VCaP (cell line): ENCODE measurements around the gene BPI.

Source experiments
- H3K27ac ChIP-seq: fragments of 450-650 bp; 2 replicates; pipeline ENCODE4 v1.5.1; 2017
- TF ChIP-seq, protein P1 (sequence below): fragments of 450-650 bp; conservative IDR thresholded peaks from 2 replicates; pipeline ENCODE4 v1.5.1; 2017; ENCODE audit warnings: mild to moderate bottlenecking, moderate library complexity

The BPI gene

DNA sequence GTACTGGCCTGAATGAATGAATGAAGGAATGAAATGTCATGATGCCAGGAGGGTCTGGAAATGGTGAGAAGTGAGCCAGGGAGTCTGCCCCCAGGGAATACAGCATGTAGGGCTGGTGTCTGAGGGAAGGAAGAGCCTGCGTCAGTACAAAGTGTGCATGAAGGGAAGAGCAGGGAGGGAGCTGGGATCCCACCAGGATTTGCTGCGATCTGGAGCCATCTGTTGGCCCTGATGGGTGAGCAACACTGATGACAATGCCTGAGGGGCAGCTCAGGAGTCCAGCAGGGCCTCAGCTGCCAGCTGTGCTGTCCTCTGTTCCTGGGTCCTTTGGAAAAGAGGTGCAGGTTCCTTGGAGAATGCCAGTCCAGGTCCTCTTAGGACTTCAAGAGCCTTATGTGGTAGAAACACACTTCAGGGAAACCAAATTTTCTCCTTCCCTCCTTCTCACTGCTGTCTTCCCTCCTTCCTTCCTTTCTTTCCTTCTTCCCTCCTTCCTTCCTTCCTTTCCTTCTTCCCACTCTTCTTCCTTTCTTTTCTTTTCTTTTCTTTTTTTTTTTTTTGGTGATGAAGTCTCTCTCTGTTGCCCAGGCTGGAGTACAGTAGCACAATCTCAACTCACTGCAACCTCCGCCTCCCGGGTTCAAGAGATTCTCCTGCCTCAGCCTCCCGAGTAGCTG lies 11.5 kb downstream of the BPI start:
- no peak overlapping the region for H3K27ac ChIP-seq
- TF ChIP-seq, protein P1, sequence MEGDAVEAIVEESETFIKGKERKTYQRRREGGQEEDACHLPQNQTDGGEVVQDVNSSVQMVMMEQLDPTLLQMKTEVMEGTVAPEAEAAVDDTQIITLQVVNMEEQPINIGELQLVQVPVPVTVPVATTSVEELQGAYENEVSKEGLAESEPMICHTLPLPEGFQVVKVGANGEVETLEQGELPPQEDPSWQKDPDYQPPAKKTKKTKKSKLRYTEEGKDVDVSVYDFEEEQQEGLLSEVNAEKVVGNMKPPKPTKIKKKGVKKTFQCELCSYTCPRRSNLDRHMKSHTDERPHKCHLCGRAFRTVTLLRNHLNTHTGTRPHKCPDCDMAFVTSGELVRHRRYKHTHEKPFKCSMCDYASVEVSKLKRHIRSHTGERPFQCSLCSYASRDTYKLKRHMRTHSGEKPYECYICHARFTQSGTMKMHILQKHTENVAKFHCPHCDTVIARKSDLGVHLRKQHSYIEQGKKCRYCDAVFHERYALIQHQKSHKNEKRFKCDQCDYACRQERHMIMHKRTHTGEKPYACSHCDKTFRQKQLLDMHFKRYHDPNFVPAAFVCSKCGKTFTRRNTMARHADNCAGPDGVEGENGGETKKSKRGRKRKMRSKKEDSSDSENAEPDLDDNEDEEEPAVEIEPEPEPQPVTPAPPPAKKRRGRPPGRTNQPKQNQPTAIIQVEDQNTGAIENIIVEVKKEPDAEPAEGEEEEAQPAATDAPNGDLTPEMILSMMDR = no peak

DNA sequence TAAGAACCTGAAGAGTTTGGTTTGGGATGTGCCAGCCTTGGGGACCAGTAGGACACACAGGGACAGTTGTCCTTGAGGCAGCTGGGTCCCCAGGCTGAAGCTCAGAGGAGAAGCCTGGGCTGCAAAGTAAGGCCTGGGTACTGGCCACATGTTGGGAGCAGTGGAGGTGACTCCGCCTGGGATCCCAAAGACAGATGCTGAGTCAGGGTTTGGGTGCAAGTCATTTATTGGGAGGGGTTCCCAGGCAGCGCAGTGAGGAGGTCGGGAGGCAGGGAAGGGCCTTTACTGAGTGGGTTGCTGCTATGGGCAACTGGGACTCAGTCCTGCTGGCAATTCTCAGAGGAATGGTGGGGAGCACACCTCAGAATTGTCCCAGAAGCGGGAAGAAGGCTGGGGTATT lies 12.4 kb downstream of the BPI start:
- H3K27ac ChIP-seq = no peak overlapping the region
- TF ChIP-seq, protein P1 = no peak

DNA sequence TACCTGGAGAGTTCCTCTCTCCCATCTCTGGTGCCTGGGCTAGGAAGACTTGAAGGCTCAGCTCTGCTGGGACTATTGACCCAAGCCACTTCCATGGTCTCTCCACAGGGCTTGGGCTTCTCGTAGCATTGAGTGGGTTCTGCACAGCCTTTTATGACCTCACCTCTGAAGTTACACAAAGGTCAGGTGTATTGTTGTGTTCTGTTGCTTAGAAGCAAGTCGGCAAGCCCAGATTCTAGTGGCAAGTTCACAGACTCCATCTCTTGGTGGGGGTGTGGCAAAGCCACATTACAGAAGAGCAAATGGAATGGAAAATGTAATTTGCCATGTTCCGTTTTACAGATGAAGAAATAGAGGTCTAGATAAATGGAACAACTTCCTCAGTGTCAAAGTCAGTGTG lies 13.5 kb downstream of the BPI start:
- H3K27ac ChIP-seq = no peak overlapping the region
- TF ChIP-seq, protein P1 = no peak

DNA sequence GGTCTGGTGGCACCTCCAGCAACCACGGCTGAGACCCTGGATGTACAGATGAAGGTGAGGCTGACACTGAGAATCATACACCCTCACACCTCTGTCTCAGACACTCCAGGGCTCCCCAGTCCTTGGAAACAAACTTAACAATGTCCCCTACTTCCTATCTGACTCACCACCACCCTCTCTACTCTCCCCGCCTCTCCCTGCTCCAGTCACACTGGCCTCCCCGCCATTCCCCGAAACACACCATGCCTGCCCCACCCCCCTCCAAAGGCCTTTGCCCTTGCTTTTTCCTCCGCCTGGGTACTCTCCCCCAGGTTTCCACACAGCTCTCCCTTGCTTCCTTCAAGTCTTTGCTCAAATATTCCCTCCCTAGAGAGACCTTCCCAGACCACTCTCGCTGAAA lies 16.3 kb downstream of the BPI start:
- H3K27ac ChIP-seq = no peak overlapping the region
- TF ChIP-seq, protein P1 = no peak

DNA sequence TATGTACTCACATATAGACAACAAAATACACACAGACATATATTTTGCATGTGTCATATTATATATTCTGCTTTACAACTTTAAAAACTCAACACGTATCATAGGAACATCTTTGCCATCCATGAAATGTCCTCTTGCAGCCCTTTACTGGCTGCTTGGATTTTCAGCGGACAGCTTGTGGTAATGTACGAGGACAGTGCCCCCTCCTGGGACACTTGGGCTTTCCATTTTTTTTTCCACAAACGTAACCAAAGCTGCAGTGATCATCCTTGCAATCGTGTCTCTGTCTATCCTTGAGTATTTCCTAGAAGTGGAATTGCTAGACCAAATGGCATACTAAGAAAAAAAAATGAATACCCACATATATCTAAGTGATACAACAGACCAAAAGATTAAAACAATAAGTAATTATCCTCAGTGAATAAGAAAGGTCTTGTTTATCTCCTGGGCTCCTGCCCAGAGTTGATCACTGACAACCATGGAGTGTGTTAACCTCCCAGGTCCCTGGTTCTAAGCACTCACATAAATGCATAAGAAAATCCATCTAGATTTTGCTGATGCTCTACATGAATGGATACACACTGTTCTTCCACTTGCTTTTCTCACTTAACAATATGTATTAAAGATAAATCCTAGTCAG lies 18.1 kb downstream of the BPI start:
- TF ChIP-seq, protein P1 = peak; percentile 88
- H3K27ac ChIP-seq = no peak overlapping the region

DNA sequence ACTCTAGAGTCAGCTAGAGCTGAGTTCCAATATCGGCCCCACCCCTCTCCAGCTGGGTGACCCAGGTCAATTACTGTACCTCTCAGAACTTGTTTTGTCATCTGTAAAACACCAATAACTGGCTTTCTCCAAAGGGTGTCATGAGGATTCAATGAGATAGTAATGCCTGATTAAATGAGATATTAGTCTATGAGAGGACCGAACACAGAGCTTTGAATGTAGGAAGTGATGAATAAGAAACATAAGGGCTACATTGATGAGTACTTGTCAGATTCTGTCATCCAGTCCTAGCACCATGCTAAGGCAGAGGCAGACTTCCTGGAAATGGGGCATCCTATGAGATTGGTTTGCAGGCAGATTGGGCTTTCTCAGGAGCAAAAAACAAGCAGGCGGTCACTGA lies 20.2 kb downstream of the BPI start:
- TF ChIP-seq, protein P1 = no peak
- no peak overlapping the region for H3K27ac ChIP-seq

DNA sequence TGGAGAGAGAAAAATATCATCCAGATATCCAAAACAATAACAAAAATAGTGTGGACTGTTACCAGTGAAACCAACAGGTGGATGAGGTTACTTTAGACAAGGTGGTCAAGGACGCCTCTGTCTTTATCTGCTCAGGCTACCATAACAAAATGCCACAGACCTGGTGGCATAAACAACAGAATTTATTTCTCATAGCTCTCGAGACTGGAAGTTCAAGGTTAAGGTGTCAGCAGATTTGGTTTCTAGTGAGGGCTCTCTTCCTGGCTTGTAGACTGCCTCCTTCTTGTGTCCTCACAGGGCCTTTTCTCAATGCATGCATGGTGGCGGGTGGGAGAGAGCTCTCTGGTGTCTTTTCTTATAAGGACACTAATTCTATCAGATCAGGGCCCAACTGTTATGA lies 21.2 kb downstream of the BPI start:
- no peak overlapping the region for H3K27ac ChIP-seq
- TF ChIP-seq, protein P1 = no peak
